ENCODE measurements around the gene RAI14.

The RAI14 gene

GRCh38 chr5:34690898-34691297 lies 34.8 kb downstream of the RAI14 start:
- Histone ChIP-seq H3K36me3 (replicated peaks; ENCODE audit: insufficient read depth, low read length) (no peaks in the 10 kb centered on the region), H3K79me2 (ENCODE audit: low read length) (no peaks in the 10 kb centered on the region), H3K4me1 (ENCODE audit: low read length) (no peaks in the 10 kb centered on the region), H2AFZ (ENCODE audit: low read length) (no peak overlapping the region), H3K4me2 (ENCODE audit: low read depth, low read length) (no peak overlapping the region), H3K27me3 (replicated peaks; ENCODE audit: insufficient read depth, low read length) (no peaks in the 10 kb centered on the region), H3K9me2 (replicated peaks; ENCODE audit: insufficient read depth, low read length) (no peaks in the 10 kb centered on the region), H4K20me1 (ENCODE audit: insufficient read depth, low read length) (no peaks in the 10 kb centered on the region), H3K27ac (ENCODE audit: low read length) (no peak overlapping the region), H3K4me3 (ENCODE audit: low read length) (no peak overlapping the region), H3K9me3 (replicated peaks; ENCODE audit: insufficient read depth, low read length) (no peaks in the 10 kb centered on the region), H3F3A (ENCODE audit: insufficient read depth, low read length) (no peaks in the 10 kb centered on the region), H3K9ac (ENCODE audit: low read length) (no peak overlapping the region)
- no peak for DNase-seq
- TF ChIP-seq CTCF (IDR thresholded peaks at IDR 0.05; ENCODE audit: low read length) (no peak), EZH2phosphoT487 (IDR thresholded peaks at IDR 0.05; ENCODE audit: low read length) (no peak), EZH2 (optimal IDR thresholded peaks at IDR 0.05; ENCODE audit: low read depth, low read length) (no peak)

GRCh38 chr5:34691326-34691725 lies 35.2 kb downstream of the RAI14 start:
- H3K9me2 ChIP-seq (replicated peaks; ENCODE audit: insufficient read depth, low read length) = no peaks in the 10 kb centered on the region
- no peaks in the 10 kb centered on the region for H4K20me1 ChIP-seq (ENCODE audit: insufficient read depth, low read length)
- no peak overlapping the region for H3K27ac ChIP-seq (ENCODE audit: low read length)
- no peak overlapping the region for H3K4me3 ChIP-seq (ENCODE audit: low read length)
- no peaks in the 10 kb centered on the region for H3K79me2 ChIP-seq (ENCODE audit: low read length)
- DNase-seq = no peak
- H2AFZ ChIP-seq (ENCODE audit: low read length) = no peak overlapping the region
- H3K27me3 ChIP-seq (replicated peaks; ENCODE audit: insufficient read depth, low read length) = no peaks in the 10 kb centered on the region
- H3K9me3 ChIP-seq (replicated peaks; ENCODE audit: insufficient read depth, low read length) = no peaks in the 10 kb centered on the region
- H3K4me1 ChIP-seq (ENCODE audit: low read length) = no peaks in the 10 kb centered on the region
- H3K36me3 ChIP-seq (replicated peaks; ENCODE audit: insufficient read depth, low read length) = no peaks in the 10 kb centered on the region
- no peak overlapping the region for H3K9ac ChIP-seq (ENCODE audit: low read length)
- no peak for TF ChIP-seq EZH2phosphoT487 (IDR thresholded peaks at IDR 0.05; ENCODE audit: low read length)
- H3F3A ChIP-seq (ENCODE audit: insufficient read depth, low read length) = no peaks in the 10 kb centered on the region
- no peak overlapping the region for H3K4me2 ChIP-seq (ENCODE audit: low read depth, low read length)

GRCh38 chr5:34692786-34693185 lies 36.7 kb downstream of the RAI14 start:
- Histone ChIP-seq H3K4me3 (ENCODE audit: low read length) (no peak overlapping the region), H3K27ac (ENCODE audit: low read length) (no peak overlapping the region), H2AFZ (ENCODE audit: low read length) (no peak overlapping the region), H3K4me1 (ENCODE audit: low read length) (no peaks in the 10 kb centered on the region), H3F3A (ENCODE audit: insufficient read depth, low read length) (no peaks in the 10 kb centered on the region), H3K9ac (ENCODE audit: low read length) (no peak overlapping the region), H4K20me1 (ENCODE audit: insufficient read depth, low read length) (no peaks in the 10 kb centered on the region), H3K27me3 (replicated peaks; ENCODE audit: insufficient read depth, low read length) (no peaks in the 10 kb centered on the region), H3K9me3 (replicated peaks; ENCODE audit: insufficient read depth, low read length) (no peaks in the 10 kb centered on the region), H3K79me2 (ENCODE audit: low read length) (no peaks in the 10 kb centered on the region), H3K36me3 (replicated peaks; ENCODE audit: insufficient read depth, low read length) (no peaks in the 10 kb centered on the region), H3K4me2 (ENCODE audit: low read depth, low read length) (no peak overlapping the region), H3K9me2 (replicated peaks; ENCODE audit: insufficient read depth, low read length) (no peaks in the 10 kb centered on the region)
- no peak for DNase-seq
- TF ChIP-seq EZH2 (optimal IDR thresholded peaks at IDR 0.05; ENCODE audit: low read depth, low read length) = no peak

GRCh38 chr5:34694012-34694411 lies 37.9 kb downstream of the RAI14 start:
- no peak for TF ChIP-seq EZH2phosphoT487 (IDR thresholded peaks at IDR 0.05; ENCODE audit: low read length)
- TF ChIP-seq CTCF (IDR thresholded peaks at IDR 0.05; ENCODE audit: low read length) = no peak
- no peak for TF ChIP-seq EZH2 (optimal IDR thresholded peaks at IDR 0.05; ENCODE audit: low read depth, low read length)
- Histone ChIP-seq H3K27ac (ENCODE audit: low read length) (no peak overlapping the region), H3K4me1 (ENCODE audit: low read length) (no peaks in the 10 kb centered on the region), H3K4me2 (ENCODE audit: low read depth, low read length) (no peak overlapping the region), H3K9me3 (replicated peaks; ENCODE audit: insufficient read depth, low read length) (no peaks in the 10 kb centered on the region), H3K36me3 (replicated peaks; ENCODE audit: insufficient read depth, low read length) (no peaks in the 10 kb centered on the region), H3K9ac (ENCODE audit: low read length) (no peak overlapping the region), H2AFZ (ENCODE audit: low read length) (no peak overlapping the region), H3K79me2 (ENCODE audit: low read length) (no peaks in the 10 kb centered on the region), H3K4me3 (ENCODE audit: low read length) (no peak overlapping the region), H3F3A (ENCODE audit: insufficient read depth, low read length) (no peaks in the 10 kb centered on the region), H3K27me3 (replicated peaks; ENCODE audit: insufficient read depth, low read length) (no peaks in the 10 kb centered on the region), H4K20me1 (ENCODE audit: insufficient read depth, low read length) (no peaks in the 10 kb centered on the region), H3K9me2 (replicated peaks; ENCODE audit: insufficient read depth, low read length) (no peaks in the 10 kb centered on the region)
- no peak for DNase-seq

All from MM.1S (cell line).